ENCODE results near the gene PLEKHG2.

PLEKHG2 gene

DNA sequence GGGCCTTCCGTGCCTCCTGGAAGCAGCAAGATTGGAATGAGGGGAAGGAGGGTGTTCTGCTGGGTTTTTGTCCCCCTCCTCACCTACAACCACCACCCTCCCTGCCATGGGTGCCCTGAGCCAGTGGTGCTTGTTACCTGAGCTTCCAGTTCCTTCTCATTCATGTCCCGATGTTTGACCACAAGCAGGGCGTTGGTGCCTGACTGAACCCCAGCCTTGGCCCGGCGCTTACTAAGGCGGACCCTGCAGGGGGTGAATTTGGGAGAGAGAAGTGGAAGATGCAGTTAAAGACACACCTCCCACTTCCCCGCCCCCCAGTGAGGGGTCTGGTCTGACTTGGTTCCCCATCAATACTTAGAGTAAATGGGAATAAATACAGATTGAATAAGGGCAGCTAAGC is 25.9 kb upstream of the PLEKHG2 start:
- no peak for DNase-seq

DNA sequence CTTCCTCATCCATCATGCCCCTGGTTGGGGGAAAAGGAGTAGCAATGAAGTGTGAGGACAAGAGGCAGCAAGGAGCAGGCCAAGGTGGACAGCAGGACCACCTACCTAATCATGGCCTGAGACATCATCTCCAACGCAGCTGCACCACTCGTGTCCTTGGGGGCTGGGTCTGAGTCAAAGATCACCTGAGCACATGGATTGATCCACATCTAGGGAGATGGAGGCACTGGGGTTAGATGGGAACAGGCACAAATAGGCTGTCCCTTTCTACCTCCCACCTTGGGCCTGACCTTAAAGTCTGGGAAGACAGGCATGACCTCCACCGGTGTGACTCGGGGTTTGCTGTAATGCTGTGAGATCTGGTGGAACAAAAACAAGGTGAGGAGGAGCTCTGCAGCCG is 23.8 kb upstream of the PLEKHG2 start:
- DNase-seq: no peak

- DNase-seq: no peak
Measured at GRCh38 chr19:39389631-39390414, 22.6 kb upstream of the PLEKHG2 start.

- no peak for DNase-seq
Measured at GRCh38 chr19:39390451-39390750, 22.1 kb upstream of the PLEKHG2 start.

- DNase-seq: peak; percentile 98
Measured at GRCh38 chr19:39390751-39391437, 21.6 kb upstream of the PLEKHG2 start, which contains the start of the genes MED29 and PAF1. MED29 (plus strand) TSS chr19:39391378; CDS start chr19:39391423, 45 bp downstream. PAF1 (minus strand) TSS chr19:39391106; CDS start chr19:39390864, 242 bp downstream.

- DNase-seq: peak; percentile 90
Measured at GRCh38 chr19:39397360-39398296, 14.8 kb upstream of the PLEKHG2 start.

DNA sequence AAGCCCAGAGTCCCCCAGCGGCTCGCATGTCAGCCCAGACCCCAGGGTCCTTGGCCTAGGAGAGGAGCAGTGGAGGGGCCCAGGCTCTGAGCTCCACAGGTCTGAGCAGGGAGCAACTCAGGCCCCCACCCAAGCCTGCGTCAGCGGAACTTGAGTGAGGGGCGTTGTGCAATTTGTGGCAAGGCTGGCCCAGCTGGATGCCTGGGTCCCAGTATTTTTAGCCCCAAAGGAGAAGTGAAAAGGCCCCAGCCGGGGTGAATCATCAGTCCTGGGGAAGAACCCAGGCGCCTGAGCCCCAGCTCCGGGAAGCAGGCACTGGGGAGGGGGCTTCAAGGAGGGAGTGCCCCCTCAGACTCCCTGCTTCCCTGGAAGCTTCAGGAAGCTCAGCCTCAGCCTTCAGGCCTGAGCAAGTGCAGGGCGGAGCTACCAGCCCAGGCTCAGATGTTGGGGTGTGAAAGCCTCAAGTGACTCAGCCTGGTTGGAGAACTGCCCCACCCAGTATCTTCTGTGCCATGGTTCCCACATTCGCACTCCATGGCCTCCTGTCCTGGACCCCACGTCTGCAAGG is 14.1 kb upstream of the PLEKHG2 start:
- peak; percentile 46 for DNase-seq

DNA sequence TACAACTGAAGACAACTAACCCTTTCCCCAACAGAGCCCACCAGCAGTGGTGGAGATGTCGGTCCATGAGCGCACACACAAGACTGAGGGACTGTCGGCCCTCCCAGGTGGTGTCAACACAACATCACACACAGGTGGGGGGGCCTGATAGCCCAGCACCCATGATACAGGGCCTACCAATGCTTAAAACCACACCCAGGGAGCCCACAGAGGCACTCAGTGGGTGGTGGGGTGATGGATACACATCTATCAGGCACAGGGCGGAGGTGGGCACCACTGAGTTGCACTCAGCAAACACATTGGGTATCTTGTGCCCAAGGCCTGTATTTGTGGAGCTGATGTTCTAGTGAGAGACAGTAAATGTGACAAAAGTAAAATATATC is 12.8 kb upstream of the PLEKHG2 start:
- DNase-seq: no peak

DNA sequence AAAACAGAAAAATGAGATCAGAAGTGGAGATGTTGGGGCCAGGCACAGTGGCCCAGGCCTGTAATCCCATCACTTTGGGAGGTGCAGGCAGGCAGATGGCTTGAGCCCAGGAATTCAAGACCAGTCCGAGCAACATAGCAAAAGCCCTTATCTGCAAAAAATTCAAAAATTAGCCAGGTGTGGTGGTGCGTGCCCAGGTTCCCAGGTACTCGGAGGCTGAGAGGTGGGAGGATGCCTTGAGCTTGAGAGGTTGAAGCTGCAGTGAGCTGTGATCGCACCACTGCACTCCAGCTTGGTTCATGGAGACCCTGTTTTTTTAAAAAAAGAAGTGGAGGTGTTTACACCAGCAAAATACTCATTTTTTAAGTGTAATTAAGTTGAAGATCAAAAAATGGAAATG is 12.4 kb upstream of the PLEKHG2 start:
- DNase-seq: no peak

DNA sequence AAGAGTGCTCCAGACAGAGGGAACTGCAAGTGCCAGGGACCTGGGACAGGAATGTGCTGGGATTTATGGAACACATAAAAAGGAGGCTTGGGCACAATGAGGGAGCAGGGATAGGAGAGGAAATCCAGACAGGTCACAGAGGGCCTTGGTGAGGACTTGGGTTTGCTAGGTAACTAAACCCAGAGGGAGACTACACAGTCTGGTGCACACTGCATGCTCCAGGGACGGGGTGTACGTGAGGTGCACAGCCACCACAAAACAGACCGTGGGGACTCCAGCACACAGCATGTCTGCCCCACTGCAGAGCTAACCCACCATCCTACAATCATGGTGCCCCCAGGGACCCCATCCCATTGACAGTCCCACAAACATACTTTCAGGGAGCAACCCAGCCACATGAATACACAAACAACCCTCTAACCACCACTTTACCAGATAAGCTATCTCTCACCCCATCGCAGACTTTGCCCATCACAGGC is 11.4 kb upstream of the PLEKHG2 start:
- DNase-seq: no peak

GRCh38 chr19:39401549-39402345 is 10.7 kb upstream of the PLEKHG2 start:
- peak; percentile 80 for DNase-seq

GRCh38 chr19:39402346-39403300 is 9.8 kb upstream of the PLEKHG2 start:
- peak; percentile 82 for DNase-seq

- DNase-seq: peak; percentile 97
Measured at GRCh38 chr19:39403331-39404312, 8.8 kb upstream of the PLEKHG2 start.

- no peak for DNase-seq
Measured at GRCh38 chr19:39405261-39405957, 7.1 kb upstream of the PLEKHG2 start.

- DNase-seq: peak; percentile 78
Measured at GRCh38 chr19:39405958-39406655, 6.4 kb upstream of the PLEKHG2 start.

DNA sequence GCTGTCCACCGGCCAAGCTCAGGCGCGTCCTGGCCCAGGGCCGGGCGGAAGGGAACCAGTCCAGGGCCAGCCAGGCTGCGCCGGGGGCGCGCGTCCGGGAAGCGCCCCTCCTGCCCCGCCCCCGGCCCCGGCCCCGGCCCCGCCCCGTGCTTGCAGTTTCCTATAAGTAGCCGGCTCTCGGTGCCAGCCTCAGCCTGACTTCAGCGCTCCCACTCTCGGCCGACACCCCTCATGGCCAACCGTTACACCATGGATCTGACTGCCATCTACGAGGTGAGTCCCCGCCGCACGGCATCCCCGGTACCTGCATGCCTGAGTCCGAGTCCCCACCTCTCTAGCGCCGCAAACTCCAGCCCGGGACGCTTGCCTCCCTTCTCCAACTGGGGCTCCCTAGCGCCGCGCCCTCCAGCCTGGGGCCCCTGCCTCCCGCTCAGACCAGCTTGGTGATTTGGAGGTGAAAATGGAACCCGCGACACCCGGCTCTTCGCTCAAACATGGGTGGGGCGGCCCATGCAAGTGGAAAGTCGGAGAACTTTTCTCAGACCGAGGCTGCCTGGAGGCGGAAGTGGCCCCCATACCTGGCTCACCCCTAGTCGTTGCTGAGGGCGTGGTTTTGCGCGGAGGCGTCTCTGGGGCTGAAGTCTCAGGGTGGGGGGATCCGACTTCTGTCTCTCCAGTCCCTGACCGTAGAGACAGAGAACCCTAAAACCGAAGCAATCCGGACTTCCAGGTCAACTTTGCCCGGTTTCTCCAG is 5.6 kb upstream of the PLEKHG2 start, which contains the start of gene ZFP36:
ZFP36 (plus strand) TSS at position 192 of the 754 bp plus-strand sequence; CDS start at position 250, 58 bp downstream.
- peak; percentile 83 for DNase-seq

GRCh38 chr19:39407410-39407659 is 5.1 kb upstream of the PLEKHG2 start:
- DNase-seq: no peak

Data from stimulated activated naive CD4-positive, alpha-beta T cell treated with Interleukin-2 at 50 U/mL for 16 hours (primary cell).